ENCODE results near the gene LRP3.
"Not testable (repeated sequence)": the region's sequence is repeated elsewhere in the genome, so short reads cannot be mapped to it uniquely, and the experiment has no call there.

The LRP3 gene

GRCh38 chr19:33204136-33204973 lies 10.2 kb downstream of the LRP3 start:
- DNase-seq: no peak

DNA sequence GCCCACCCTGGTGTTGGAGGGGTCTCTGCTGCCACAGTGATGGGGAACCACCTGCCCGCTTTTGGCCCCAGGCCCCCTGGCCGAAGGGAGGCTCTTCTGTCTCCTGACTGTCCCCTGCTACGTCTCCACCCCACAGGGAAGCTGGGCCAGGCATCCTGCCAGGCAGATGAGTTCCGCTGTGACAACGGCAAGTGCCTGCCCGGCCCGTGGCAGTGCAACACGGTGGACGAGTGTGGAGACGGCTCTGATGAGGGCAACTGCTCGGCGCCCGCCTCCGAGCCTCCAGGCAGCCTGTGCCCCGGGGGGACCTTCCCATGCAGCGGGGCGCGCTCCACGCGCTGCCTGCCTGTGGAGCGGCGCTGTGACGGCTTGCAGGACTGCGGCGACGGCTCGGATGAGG lies 11.0 kb downstream of the LRP3 start:
- no peak for DNase-seq

- DNase-seq: no peak
These were observed 11.6 kb downstream of the LRP3 start for GRCh38 chr19:33205531-33206260.

DNA sequence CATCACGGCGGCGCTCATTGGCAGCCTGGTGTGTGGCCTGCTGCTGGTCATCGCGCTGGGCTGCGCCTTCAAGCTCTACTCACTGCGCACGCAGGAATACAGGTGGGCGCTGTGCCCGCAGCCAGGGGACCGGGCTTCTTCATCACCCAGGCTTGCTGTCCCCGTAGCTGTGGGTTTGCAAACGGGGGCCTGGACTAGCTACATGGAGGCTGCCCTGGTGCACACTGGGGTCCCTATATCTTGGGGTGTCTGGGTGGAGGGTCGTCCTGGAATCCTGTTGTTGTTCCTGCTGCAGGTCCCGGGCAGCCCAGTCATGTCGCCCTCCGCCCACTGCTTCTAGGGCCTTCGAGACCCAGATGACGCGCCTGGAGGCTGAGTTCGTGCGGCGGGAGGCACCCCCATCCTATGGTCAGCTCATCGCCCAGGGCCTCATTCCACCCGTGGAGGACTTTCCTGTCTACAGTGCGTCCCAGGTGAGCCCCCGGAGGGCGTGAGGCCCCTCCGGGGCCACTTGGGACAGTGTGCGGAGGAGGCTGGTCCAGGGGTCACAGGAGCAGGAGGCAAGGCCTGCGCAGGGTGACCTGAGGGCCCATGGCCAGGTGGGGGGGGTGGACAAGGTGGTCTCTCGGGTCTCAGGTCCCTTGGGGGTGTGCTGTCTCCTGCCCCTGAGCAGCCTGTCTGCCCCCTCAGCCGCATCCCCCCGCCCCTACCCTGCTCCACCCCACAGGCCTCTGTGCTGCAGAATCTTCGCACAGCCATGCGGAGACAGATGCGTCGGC lies 12.3 kb downstream of the LRP3 start:
- no peak for DNase-seq

GRCh38 chr19:33207040-33207620 lies 13.0 kb downstream of the LRP3 start:
- DNase-seq: no peak

GRCh38 chr19:33207903-33208302 lies 13.8 kb downstream of the LRP3 start:
- no peak for DNase-seq

DNA sequence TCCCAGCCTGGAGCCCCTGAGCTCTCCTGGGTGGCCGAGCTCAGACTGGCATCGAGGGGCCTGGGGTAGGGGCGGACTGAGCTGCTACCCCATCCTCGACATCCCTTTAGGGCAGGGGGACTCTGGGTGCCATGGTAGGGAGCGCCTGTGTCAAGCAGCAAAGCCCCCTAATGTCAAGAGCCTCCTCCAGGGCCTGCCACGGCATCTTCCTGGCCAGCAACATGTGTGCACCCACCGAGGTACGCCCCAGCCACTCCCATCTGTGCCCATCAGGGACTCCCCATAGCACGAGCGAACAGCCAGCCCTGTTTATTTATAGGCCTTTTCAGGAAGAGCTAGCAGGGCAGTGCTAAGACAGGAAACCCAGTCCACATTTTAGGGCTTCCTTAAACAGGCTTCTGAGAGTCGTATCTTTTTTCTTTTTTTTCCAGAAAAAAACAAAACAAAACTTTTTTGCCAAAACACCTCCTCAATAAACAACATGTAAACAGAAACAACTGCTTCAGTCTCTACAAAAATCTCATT lies 14.3 kb downstream of the LRP3 start:
- no peak for DNase-seq

GRCh38 chr19:33208904-33209849 lies 15.0 kb downstream of the LRP3 start:
- DNase-seq: no peak

DNA sequence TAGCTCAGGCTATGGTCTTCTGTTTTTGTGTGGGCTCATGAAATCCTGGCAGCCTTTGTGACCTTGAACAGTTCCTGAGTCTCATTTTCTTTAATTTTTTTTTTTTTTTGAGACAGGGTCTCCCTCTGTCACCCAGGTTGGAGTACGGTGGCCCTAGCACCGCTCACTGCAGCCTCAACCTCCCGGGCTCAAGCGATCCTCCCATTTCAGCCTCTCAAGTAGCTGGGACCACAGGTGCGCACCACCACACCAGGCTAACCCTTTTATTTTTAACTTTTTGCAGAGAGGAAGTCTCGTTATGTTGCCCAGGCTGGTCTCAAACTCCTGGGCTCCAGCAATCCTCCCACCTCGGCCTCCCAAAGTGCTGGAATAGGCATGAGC lies 15.7 kb downstream of the LRP3 start:
- not testable (repeated sequence) for DNase-seq

- no peak for DNase-seq
These were observed 16.3 kb downstream of the LRP3 start for GRCh38 chr19:33210266-33210940.

DNA sequence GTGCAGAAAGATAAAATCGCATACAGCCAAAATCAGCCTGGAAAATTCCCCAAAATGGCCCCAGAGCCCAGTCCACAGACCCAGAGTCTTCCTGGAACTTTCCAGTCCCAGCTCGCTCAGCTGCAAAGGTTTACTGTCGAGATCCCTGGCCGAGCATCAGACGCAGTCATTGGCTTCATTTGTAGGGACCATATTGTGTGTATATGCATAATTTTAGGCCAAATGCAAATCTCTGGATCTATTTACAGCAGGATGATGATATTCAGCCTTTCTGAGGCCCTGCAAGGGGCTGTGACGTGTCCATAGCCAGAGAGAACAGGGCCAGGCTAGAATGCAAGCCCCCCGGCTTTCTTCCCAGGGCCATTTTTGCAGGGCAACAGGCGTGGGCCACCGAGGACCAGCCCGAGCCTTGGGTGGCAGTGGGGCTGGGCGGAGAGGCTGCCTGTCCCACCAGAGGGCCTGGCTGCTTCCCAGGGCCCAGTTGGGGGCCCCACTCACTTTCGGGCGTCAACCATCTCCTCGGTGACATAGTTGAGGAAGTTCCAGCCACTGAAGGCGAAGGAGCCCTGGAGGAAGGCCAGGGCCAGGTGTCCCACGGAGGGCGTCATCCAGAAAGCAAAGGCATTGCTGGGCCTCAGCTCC lies 17.8 kb downstream of the LRP3 start:
- no peak for DNase-seq

DNA sequence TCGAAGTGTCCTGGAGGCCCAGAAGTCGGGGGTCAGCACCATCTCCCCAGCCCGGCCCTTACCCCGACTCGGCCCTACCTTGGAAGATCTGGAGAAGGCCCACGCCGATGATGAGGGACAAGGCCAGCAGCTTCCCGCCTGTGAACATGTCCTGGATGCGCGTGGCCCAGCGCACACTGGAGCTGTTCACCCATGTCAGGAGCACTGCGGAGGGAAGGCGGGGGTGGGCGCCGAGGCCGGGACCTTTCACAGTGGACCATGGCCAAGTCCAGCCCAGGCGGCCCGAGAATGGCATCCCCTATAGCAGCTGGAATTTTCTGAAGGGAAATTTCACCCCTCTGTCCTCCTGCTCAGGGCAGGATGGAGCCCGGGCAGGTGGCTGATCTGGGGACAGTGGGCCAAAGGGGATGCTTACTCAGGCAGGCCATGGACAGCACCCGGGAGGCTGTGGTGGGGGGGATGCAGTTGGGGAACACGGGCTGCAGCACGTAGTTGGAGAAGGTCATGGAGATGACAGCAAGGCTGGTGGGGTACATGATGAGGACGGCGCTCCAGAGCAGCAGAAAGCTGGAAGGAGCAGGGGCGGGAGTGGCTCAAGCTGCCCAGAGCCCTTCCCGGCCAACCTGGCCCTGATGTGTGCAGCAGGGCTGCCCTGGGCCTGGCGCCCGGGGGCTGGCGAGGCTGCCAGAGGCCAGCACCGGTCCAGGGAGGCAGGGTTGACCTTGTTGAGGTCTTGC lies 18.5 kb downstream of the LRP3 start:
- no peak for DNase-seq

- no peak for DNase-seq
These were observed 20.5 kb downstream of the LRP3 start for GRCh38 chr19:33214596-33214995.

- DNase-seq: no peak
These were observed 21.5 kb downstream of the LRP3 start for GRCh38 chr19:33215438-33216197.

DNA sequence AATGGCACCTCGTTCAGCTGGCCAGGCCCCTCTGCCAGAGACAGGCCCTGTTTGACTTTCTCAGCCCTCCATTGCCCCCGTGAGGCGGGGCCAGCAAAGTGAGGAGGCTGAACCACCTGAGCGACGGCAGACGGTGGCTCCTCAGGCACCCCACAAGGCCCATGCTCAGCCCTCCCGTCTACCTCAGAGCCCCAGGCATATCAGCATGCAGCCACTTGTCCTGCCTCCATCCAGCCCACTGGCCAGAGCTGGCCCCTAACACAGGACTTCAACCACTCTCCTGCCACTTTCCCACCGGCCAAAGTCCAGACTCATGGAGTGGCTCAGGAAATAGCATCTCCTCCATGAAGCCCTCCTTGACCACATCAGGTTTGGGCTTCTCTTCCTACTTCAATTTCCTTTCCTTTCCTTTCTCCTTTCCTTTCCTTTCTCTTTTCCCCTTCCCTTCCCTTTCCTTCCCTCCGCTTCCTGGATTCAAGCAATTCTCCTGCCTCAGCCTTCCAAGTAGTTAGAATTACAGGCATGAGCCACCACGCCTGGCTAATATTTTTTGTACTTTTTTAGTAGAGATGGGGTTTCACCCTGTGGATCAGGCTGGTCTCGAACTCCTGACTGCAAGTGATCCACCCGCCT lies 22.2 kb downstream of the LRP3 start:
- no peak for DNase-seq

DNA sequence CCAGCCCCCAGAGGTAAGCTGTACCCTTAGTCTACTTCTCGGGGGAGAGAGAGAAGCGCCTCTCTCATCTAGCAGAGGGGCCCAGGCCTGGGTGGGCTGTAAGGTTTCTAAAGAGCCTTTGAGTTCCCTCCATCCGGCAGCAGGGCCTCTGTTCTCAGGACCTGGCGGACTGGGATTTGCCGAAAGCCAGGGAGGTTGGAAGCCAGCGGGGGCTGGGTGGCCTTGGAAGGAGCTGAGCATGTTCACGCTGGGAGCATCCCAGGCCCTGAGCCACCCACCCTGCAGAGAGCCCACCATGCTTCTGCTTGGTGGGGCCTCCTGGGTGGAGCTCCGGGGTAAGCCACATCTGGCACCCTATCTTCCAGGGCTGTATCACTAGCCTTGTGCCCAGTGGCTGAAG lies 23.8 kb downstream of the LRP3 start:
- DNase-seq: no peak

GRCh38 chr19:33219261-33219815 lies 25.2 kb downstream of the LRP3 start:
- no peak for DNase-seq

DNA sequence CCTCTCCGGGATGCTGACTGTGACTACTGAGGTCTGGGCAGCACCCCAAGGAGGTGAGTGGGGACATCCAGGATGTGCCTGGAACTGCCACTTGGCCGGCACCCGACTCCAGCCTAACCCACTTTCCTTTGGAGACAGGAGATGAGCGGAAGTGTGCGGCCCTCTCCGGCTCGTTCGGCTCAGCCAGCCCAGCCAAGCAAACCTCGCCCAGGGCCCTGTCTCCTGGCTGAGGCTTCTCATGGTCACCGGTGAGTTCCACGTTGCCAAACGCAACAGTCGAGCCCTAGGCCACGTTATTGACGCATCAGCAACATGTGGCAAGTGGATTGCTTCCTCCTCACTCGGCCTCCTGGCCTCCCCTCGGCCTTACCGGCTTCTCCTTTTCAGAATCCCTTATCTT lies 26.0 kb downstream of the LRP3 start:
- no peak for DNase-seq

Measured in NCI-H1105 (cell line).